NCI-H446 (cell line): ENCODE measurements around the gene NT5C2.
"Not testable (repeated sequence)": the region's sequence is repeated elsewhere in the genome, so short reads cannot be mapped to it uniquely, and the experiment has no call there.

Experiments used
- DNase-seq, 2 experiments: peaks; one replicate each; lab custom pipeline; 2025; lab: John Stamatoyannopoulos, UW

Gene NT5C2

GRCh38 chr10:103199488-103199887 lies 6.4 kb upstream of the NT5C2 start:
- DNase-seq, result no peak

GRCh38 chr10:103198648-103199047 lies 5.6 kb upstream of the NT5C2 start:
- no peak for DNase-seq

DNA sequence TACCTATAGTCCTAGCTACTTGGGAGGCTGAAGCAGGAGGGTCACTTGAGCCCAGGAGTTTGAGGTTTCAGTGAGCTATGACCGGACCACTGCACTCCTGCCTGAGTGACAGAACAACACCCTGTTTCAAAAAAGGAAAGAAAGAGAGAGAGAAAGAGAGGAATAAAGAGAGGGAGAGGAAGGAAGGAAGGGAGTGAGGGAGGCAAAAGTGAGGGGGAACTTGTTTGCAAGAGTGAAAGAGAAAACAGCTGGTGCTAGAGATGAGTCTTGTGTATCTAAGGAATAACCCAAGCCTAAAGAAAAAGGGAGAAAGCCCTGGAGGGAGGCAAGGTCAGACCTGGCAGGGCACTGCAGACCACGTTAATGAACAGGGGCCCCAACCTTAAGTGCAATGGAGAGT lies 4.8 kb upstream of the NT5C2 start:
- DNase-seq, result no peak

GRCh38 chr10:103197174-103197573 lies 4.1 kb upstream of the NT5C2 start:
- no peak for DNase-seq

- no peak for DNase-seq
Measured at GRCh38 chr10:103196516-103196915, 3.4 kb upstream of the NT5C2 start.

- peak in 1 of 2 experiments; percentile 1 for DNase-seq
Measured at GRCh38 chr10:103193820-103194529, 903 bp upstream of the NT5C2 start.

DNA sequence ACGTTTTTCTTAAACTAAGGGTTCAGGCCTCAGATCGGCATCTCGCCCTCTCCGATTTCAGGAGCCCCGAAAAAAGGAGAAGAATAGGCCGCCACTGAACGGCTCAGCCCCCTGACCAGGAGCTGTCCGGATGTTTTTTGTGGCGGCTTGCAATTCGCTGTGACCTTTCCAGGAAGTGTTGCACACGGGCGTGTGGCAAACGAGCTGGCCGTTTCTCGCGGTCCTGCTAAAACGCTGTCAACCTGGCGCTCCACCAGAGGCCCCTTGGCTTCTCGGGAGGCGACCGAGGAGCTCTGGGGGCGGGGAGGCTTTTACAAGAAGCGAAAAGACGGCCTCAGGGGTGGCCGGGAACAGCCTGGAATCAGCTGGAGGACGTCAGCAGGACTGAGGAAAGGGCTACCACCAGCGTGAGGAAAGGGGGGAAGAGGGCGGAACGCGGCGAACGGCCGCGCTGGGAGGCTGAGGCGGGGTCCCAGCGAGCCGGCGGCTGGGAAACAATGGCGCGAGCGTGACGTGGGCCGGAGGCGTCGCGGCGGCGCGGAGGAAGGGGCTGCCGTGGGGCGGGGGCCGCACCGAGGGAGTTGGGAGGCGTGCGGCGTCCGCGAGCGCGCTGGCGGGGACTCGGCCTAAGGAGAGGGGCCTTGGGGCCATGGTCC lies 493 bp downstream of the NT5C2 start:
- peak; percentile 5 to 51 for DNase-seq

- no peak for DNase-seq
Measured at GRCh38 chr10:103192089-103192450, 1.0 kb downstream of the NT5C2 start.

- not testable (repeated sequence) for DNase-seq
Measured at GRCh38 chr10:103191198-103191597, 1.9 kb downstream of the NT5C2 start.

GRCh38 chr10:103188853-103189252 lies 4.2 kb downstream of the NT5C2 start:
- DNase-seq, result no peak

- no peak for DNase-seq
Measured at GRCh38 chr10:103186128-103186527, 6.9 kb downstream of the NT5C2 start.

- no peak for DNase-seq
Measured at GRCh38 chr10:103184615-103185014, 8.5 kb downstream of the NT5C2 start.

GRCh38 chr10:103183991-103184451 lies 9.1 kb downstream of the NT5C2 start:
- DNase-seq, result not testable (repeated sequence)

GRCh38 chr10:103181244-103181643 lies 11.8 kb downstream of the NT5C2 start:
- no peak for DNase-seq

DNA sequence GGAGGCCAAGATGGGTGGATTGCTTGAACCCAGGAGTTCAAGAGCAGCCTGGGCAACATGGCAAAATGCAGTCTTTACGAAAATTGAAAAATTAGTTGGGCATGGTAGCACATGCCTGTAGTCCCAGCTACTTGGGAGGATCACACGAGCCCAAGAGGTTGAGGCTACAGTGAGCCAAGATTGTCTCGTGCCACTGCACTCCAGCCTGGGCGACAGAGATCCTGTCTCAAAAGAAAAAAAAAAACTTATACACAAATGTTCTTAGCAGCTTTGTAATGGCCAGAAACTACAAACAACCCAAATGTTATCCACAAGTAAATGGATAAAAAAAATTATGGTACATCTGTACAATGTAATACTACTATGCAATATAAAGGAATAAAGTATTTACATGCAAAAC lies 12.6 kb downstream of the NT5C2 start:
- no peak for DNase-seq

- no peak for DNase-seq
Measured at GRCh38 chr10:103177123-103177522, 15.9 kb downstream of the NT5C2 start.

GRCh38 chr10:103175580-103176285 lies 17.3 kb downstream of the NT5C2 start:
- DNase-seq, result no peak

DNA sequence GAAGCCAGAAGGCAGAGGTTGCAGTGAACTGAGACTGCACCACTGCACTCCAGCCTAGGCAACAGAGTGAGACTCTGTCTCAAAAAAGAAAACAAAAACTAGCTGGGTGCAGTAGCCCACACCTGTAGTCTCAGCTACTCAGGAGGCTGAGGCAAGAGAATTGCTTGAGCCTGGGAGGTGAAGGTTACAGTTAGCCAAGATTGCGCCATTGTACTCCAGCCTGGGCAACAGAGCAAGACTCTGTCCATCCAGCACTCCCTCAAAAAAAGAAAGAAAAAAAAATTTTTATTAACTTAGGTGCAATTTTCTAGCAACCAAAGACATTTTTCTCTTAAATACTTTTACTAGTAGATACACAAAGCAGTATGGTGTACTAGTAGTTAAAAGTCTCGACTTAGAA lies 18.7 kb downstream of the NT5C2 start:
- not testable (repeated sequence) for DNase-seq

DNA sequence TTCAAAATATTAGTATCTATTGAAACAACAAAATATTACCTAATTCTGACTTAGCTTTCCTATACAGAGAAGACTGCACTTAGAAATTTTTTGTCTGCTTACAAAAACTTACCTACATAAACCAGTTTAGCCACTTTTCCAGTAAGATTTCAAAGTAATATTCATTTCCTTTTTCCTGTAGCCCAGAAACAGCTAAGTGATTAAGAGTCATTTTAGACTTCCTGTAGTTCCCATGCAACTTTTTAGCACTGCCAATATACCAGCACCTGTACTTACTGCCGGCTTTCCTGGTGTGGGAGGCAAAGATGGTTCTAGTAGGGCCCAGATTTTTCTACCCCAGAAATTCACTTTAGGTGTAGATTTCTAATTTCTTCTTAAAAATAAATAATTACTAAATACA lies 21.8 kb downstream of the NT5C2 start:
- no peak for DNase-seq

GRCh38 chr10:103168438-103168837 lies 24.6 kb downstream of the NT5C2 start:
- DNase-seq, result no peak

DNA sequence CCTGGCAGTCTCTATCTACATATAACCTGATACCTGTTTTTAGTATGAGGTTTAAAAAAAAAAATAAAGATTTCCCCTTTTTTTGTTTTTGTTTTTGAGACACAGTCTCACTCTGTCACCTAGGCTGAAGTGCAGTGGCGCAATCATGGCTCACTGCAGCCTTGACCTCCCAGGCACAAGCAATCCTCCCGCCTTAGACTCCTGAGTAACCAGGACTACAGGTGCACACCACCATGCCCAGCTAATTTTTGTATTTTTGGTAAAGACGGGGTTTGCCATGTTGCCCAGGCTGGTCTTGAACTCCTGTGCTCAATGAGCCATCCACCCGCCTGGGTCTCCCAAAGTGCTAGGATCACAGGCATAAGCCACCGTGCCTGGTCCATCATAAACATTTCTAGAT lies 25.5 kb downstream of the NT5C2 start:
- not testable (repeated sequence) for DNase-seq

DNA sequence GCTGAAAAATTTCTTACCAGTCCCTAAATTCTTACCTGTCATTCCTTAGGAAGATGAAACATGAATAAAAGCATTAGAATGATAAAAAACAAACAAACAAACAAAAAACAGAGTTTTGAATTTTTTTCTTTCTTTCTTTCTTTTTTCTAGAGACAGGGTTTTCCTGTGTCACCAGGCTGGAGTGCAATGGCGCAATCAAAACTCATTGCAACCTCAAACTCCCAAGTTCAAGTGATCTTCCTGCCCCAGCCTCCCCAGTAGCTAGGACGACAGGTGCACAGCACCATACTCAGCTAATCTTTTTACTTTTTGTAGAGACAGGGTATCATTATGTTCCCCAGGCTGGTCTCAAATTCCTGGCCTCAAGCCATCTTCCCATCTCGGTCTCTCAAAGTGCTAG lies 26.5 kb downstream of the NT5C2 start:
- DNase-seq, result no peak

DNA sequence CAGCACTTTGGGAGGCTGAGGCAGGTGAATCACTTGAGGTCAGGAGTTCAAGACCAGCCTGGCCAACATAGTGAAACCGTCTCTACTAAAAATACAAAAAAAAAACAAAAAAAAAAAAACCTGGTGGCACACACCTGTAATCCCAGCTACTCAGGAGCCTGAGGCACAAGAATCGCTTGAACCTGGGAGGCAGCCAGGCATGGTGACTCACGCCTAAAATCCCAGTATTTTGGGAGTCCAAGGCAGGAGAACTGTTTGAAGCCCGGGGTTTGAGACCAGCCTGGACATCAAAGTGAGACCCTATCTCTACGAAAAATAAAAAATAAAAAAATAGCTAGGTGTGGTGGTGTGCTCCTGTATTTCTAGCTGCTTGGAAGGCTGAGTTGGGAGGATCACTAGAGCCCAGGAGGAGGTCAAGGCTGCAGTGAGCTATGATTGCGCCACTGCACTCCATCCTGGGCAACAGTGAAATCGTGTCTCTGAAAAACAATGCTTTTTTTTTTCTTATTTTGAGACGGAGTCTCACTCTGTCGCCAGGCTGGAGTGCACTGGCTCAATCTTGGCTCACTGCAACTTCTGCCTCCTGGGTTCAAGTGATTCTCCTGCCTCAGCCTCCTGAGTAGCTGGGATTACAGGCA lies 29.2 kb downstream of the NT5C2 start:
- not testable (repeated sequence) for DNase-seq
